ENCODE data around the gene STARD10. TPM values are rescaled to one million over a fixed set of nuclear protein-coding genes. Genes with fewer than 3 reads are reported as not detected.

STARD10 gene
- total and polyA plus RNA-seq, 2 donors (not counting 3 experiments of a cell fraction or from before 2014, with no cell fraction given) = 16.1 to 22.5 TPM

- H3K4me2 ChIP-seq (ENCODE audit: insufficient read depth, low read length) = no peak overlapping the region
- no TSS peak for BruUV-seq (replicated peaks)
- no peaks in the 10 kb centered on the region for H3K9me3 ChIP-seq (replicated peaks; ENCODE audit: control insufficient read depth, insufficient read depth, low read length)
- TF ChIP-seq, protein P1, sequence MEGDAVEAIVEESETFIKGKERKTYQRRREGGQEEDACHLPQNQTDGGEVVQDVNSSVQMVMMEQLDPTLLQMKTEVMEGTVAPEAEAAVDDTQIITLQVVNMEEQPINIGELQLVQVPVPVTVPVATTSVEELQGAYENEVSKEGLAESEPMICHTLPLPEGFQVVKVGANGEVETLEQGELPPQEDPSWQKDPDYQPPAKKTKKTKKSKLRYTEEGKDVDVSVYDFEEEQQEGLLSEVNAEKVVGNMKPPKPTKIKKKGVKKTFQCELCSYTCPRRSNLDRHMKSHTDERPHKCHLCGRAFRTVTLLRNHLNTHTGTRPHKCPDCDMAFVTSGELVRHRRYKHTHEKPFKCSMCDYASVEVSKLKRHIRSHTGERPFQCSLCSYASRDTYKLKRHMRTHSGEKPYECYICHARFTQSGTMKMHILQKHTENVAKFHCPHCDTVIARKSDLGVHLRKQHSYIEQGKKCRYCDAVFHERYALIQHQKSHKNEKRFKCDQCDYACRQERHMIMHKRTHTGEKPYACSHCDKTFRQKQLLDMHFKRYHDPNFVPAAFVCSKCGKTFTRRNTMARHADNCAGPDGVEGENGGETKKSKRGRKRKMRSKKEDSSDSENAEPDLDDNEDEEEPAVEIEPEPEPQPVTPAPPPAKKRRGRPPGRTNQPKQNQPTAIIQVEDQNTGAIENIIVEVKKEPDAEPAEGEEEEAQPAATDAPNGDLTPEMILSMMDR (IDR thresholded peaks at IDR 0.05; ENCODE audit: extremely low read depth in 1 of 2, insufficient read depth in 1 of 2, low read depth in 1 of 2, low read length in 2 of 2) = no peak
- TF ChIP-seq GATA2 (IDR thresholded peaks at IDR 0.05; ENCODE audit: insufficient read depth, insufficient read length, low read depth, low read length) (no peak), POLR2AphosphoS5 (IDR thresholded peaks at IDR 0.05; ENCODE audit: insufficient read depth, low read depth, low read length) (no peak), JUN (IDR thresholded peaks at IDR 0.05; ENCODE audit: borderline replicate concordance, insufficient read depth, insufficient read length, low read depth) (no peak), MYC (IDR thresholded peaks at IDR 0.05; ENCODE audit: low read depth, low read length) (no peak), EZH2 (IDR thresholded peaks at IDR 0.05; ENCODE audit: borderline replicate concordance, low read depth, low read length, severe bottlenecking) (no peak), POLR2A (IDR thresholded peaks at IDR 0.05; ENCODE audit: low read depth, low read length) (no peak), FOS (IDR thresholded peaks at IDR 0.05; ENCODE audit: borderline replicate concordance, insufficient read depth, low read length) (no peak)
- TF ChIP-seq, protein P2, sequence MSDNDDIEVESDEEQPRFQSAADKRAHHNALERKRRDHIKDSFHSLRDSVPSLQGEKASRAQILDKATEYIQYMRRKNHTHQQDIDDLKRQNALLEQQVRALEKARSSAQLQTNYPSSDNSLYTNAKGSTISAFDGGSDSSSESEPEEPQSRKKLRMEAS (IDR thresholded peaks at IDR 0.05; ENCODE audit: insufficient read depth, insufficient read length) = no peak
- no peaks in the 10 kb centered on the region for H3K36me3 ChIP-seq (ENCODE audit: control insufficient read depth in 2 of 2, extremely low read depth in 1 of 2, insufficient read depth in 2 of 2, low read length in 2 of 2)
- CTCF ChIA-PET = interaction anchor here (0.8 to 1.6 kb wide), 3 partner anchors 24 to 36 kb away, joined by 3 read pairs; no protein-coding TSS in a partner anchor
- H3K27ac ChIP-seq (ENCODE audit: insufficient read depth, low read depth, low read length) = no peak overlapping the region
- peaks cover 8% of the 10 kb centered on the region for H3K79me2 ChIP-seq (ENCODE audit: control insufficient read depth, insufficient read depth, low read length)
- H3K9me1 ChIP-seq (replicated peaks; ENCODE audit: control insufficient read depth, extremely low read depth, insufficient read depth, low read length) = no peaks in the 10 kb centered on the region
- no peak overlapping the region for H3K9ac ChIP-seq (replicated peaks; ENCODE audit: extremely low read depth, insufficient read depth, low read length)
- no peaks in the 10 kb centered on the region for H3K27me3 ChIP-seq (ENCODE audit: control insufficient read depth in 2 of 2, insufficient read depth in 2 of 2, low read length in 2 of 2)
- FAIRE-seq (no peak), DNase-seq (ENCODE audit: low read depth, low spot score) (no peak)
- no peak overlapping the region for H2AFZ ChIP-seq (ENCODE audit: low read depth, low read length)
- H3K4me1 ChIP-seq (ENCODE audit: control insufficient read depth, extremely low read depth, insufficient read depth, low read length) = peaks cover 12% of the 10 kb centered on the region
- intact Hi-C loops (cut with micrococcal nuclease) = no loop called here
- no peaks in the 10 kb centered on the region for H4K20me1 ChIP-seq (replicated peaks; ENCODE audit: control insufficient read depth, extremely low read depth, insufficient read depth, low read length)
- H3K4me3 ChIP-seq (replicated peaks in 1 of 3; ENCODE audit: insufficient read depth in 1 of 3, low read depth in 1 of 3, low read length in 3 of 3) = no peak overlapping the region
- POLR2A ChIA-PET = interaction anchor here (0.6 kb wide), 1 partner anchor 47 kb away, joined by 3 read pairs; no protein-coding TSS in a partner anchor
- dilution Hi-C loops (cut with MboI; ENCODE audit: extremely low pct_ligation_motif_present, low sequenced_read_pairs) = no loop called here
Measured at GRCh38 chr11:72753341-72754148, 40.3 kb downstream of the STARD10 start.
